ENCODE data around the gene GPATCH4. TPM values are rescaled to one million over a fixed set of nuclear protein-coding genes. Genes with fewer than 3 reads are reported as not detected.
A peak's percentile ranks its signal among the peaks of the same experiment; 100 is the strongest.
"Not testable (repeated sequence)": the region's sequence is repeated elsewhere in the genome, so short reads cannot be mapped to it uniquely, and the experiment has no call there.

GPATCH4 gene
- total RNA-seq, 2 experiments from 2014 or later: 40.2 to 43.2 TPM

DNA sequence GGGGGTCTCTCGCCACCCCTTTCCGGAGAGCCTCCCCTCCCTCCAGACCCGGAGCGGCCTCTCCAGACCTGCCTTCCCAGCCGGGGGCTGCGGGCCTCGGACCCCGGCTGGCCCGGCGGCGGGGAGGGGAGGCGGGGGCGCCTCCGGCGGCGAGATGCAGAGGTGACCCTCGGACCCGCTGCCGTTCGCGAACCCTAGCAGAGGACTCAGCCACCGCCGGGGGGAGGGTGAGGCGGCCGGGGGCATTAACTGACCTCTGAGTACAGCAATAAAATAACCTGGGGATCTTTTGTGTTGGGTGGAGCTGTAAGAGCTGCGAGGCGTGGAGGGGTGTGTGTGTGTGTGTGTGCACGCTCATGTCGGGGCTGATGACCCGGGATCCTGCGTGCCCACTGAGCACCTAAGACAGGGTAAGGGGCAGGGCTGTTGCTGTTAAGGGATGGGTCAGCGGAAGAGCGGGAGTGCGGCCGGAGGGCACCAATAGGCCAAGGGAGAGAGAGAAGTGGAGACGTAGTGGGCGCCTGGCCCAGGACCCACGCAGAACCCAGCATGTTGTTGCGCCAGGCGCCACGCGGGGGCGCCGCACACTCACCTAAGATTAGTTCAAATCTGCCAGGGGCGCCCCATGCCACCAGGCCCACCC, 24.3 kb upstream of the GPATCH4 start:
- Mint-ChIP-seq H3K4me3 (peak overlapping the region; percentile 48), H3K4me1 (ENCODE audit: low read depth) (peaks cover 10% of the 10 kb centered on the region), H3K27ac (no peak overlapping the region), H3K36me3 (no peaks in the 10 kb centered on the region), H3K9me3 (no peaks in the 10 kb centered on the region), H3K27me3 (peaks cover 46% of the 10 kb centered on the region)
- intact Hi-C loops (cut with micrococcal nuclease): no loop called here
- CTCF ChIA-PET: interaction anchor here (0.5 to 9.6 kb wide), 19 partner anchors 12 to 266 kb away, joined by 3 to 209 read pairs (median 9); partner anchors contain the start of genes BCAN, HDGF, MEF2D and NAXE
- POLR2A ChIA-PET: no interaction called here
- DNase-seq: peak; percentile 64

- Mint-ChIP-seq H3K4me3 (peak overlapping the region; percentile 5), H3K27me3 (peaks cover 49% of the 10 kb centered on the region), H3K4me1 (ENCODE audit: low read depth) (peaks cover 10% of the 10 kb centered on the region), H3K9me3 (no peaks in the 10 kb centered on the region), H3K27ac (no peak overlapping the region), H3K36me3 (no peaks in the 10 kb centered on the region)
- CTCF ChIA-PET: interaction anchor here (0.5 to 9.6 kb wide), 37 partner anchors 12 to 266 kb away, joined by 3 to 209 read pairs (median 5); partner anchors contain the start of genes BCAN, CRABP2, GPATCH4 and HDGF
- intact Hi-C loops (cut with micrococcal nuclease): loop anchor here (1.0 kb wide), 1 partner anchor 16 kb away; no protein-coding TSS in a partner anchor
- DNase-seq: no peak
- POLR2A ChIA-PET: no interaction called here
Measured at GRCh38 chr1:156624814-156625435, 23.6 kb upstream of the GPATCH4 start.

DNA sequence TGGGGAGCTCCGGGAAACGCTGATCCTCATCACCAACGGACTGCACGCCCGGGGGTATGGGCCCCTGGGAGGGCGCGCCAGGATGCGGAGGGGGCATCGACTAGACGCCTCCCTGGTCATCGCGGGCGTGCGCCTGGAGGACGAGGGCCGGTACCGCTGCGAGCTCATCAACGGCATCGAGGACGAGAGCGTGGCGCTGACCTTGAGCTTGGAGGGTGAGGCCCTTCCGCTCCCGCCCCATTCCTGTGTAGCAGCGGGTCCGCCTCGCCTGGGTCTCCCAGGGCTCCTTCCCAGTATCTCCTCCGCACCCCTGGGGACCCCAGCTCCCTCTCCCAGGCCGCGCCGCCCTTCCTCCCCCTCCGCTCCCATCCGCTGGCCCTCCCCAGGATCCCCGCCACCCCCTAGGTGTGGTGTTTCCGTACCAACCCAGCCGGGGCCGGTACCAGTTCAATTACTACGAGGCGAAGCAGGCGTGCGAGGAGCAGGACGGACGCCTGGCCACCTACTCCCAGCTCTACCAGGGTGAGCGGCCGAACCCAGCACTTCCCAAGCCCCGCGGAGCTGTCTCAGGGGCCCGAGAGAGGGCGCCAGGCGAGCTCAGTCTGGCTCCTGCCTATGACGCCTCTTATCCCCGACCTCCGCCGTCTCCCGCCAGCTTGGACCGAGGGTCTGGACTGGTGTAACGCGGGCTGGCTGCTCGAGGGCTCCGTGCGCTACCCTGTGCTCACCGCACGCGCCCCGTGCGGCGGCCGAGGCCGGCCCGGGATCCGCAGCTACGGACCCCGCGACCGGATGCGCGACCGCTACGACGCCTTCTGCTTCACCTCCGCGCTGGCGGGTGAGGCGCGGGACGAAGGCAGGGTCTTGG, 22.9 kb upstream of the GPATCH4 start:
- intact Hi-C loops (cut with micrococcal nuclease): loop anchor here (1.0 kb wide), 1 partner anchor 15 kb away; no protein-coding TSS in a partner anchor
- Mint-ChIP-seq H3K4me1 (ENCODE audit: low read depth) (peaks cover 10% of the 10 kb centered on the region), H3K27ac (no peak overlapping the region), H3K36me3 (no peaks in the 10 kb centered on the region), H3K4me3 (peak overlapping the region; percentile 45), H3K9me3 (no peaks in the 10 kb centered on the region), H3K27me3 (peaks cover 54% of the 10 kb centered on the region)
- CTCF ChIA-PET: interaction anchor here (0.6 to 9.6 kb wide), 37 partner anchors 11 to 238 kb away, joined by 3 to 209 read pairs (median 5); partner anchors contain the start of genes BCAN, CRABP2, GPATCH4 and HDGF
- POLR2A ChIA-PET: no interaction called here
- peak; percentile 55 for DNase-seq

DNA sequence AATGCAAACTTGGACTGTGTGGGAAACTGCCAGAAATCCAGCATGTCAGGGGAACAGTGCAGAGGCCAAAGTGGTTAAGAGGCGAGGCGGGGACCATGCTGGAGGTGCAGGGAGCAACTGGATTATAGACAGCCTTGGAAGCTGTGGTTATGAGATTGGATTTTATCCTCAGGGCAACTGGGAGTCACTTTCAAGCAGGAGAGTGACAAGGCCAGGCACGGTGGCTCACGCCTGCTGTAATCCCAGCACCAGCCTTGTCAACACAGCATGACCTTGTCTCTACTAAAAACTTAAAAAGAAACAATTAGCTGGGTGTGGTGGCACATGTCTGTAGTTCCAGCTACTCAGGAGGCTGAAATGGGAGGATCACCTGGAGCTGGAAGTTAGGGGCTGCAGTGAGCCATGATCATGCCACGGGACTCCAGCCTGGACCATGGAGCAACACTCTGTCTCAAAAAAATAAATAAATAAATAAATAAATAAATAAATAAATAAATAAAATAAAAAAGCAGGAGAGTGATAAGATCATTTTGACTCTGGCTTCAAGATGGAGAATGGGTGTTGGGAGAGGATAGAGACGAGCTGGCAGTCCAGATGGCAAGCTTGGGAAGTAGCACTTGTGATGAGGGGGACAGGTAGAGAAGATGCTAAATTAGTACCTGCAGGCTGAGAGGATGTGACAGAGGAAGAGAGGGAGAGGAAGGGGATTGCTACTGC, 21.5 kb upstream of the GPATCH4 start:
- H3K4me3 Mint-ChIP-seq: peak overlapping the region; percentile 41
- intact Hi-C loops (cut with micrococcal nuclease): no loop called here
- H3K36me3 Mint-ChIP-seq: no peaks in the 10 kb centered on the region
- H3K27me3 Mint-ChIP-seq: peaks cover 53% of the 10 kb centered on the region
- peaks cover 10% of the 10 kb centered on the region for H3K4me1 Mint-ChIP-seq (ENCODE audit: low read depth)
- ChIA-PET POLR2A (no interaction called here), CTCF (interaction anchor here (1.2 to 9.6 kb wide), 9 partner anchors 10 to 305 kb away, joined by 3 to 209 read pairs (median 19); partner anchors contain the start of genes BCAN and CRABP2)
- no peak overlapping the region for H3K27ac Mint-ChIP-seq
- no peaks in the 10 kb centered on the region for H3K9me3 Mint-ChIP-seq
- no peak for DNase-seq

- ChIA-PET CTCF (interaction anchor here (0.7 to 3.9 kb wide), 14 partner anchors 8 to 234 kb away, joined by 3 to 15 read pairs (median 4); partner anchors contain the start of genes CRABP2 and IQGAP3), POLR2A (no interaction called here)
- peaks cover 4% of the 10 kb centered on the region for H3K4me1 Mint-ChIP-seq (ENCODE audit: low read depth)
- H3K27me3 Mint-ChIP-seq: peaks cover 45% of the 10 kb centered on the region
- H3K36me3 Mint-ChIP-seq: no peaks in the 10 kb centered on the region
- no peaks in the 10 kb centered on the region for H3K9me3 Mint-ChIP-seq
- no peak overlapping the region for H3K27ac Mint-ChIP-seq
- DNase-seq: no peak
- H3K4me3 Mint-ChIP-seq: no peak overlapping the region
- intact Hi-C loops (cut with micrococcal nuclease): no loop called here
Measured at GRCh38 chr1:156619582-156619955, 18.3 kb upstream of the GPATCH4 start.

GRCh38 chr1:156618853-156619581, 17.7 kb upstream of the GPATCH4 start, which contains the start of gene HAPLN2:
TSS of gene HAPLN2 (plus strand) at chr1:156619415. CDS start at chr1:156623491, 4,076 bp downstream.
- H3K27me3 Mint-ChIP-seq: peaks cover 42% of the 10 kb centered on the region
- H3K27ac Mint-ChIP-seq: no peak within 1 kb of the TSS
- DNase-seq: peak; percentile 29
- H3K9me3 Mint-ChIP-seq: no peaks in the 10 kb centered on the region
- intact Hi-C loops (cut with micrococcal nuclease): no loop called here
- ChIA-PET CTCF (interaction anchor here (0.7 to 3.9 kb wide), 10 partner anchors 8 to 233 kb away, joined by 3 to 15 read pairs (median 4); partner anchors contain the start of genes CRABP2 and IQGAP3), POLR2A (no interaction called here)
- peaks cover 1% of the 10 kb centered on the region for H3K4me1 Mint-ChIP-seq (ENCODE audit: low read depth)
- no peak within 1 kb of the TSS for H3K4me3 Mint-ChIP-seq
- no peaks in the 10 kb centered on the region for H3K36me3 Mint-ChIP-seq

DNA sequence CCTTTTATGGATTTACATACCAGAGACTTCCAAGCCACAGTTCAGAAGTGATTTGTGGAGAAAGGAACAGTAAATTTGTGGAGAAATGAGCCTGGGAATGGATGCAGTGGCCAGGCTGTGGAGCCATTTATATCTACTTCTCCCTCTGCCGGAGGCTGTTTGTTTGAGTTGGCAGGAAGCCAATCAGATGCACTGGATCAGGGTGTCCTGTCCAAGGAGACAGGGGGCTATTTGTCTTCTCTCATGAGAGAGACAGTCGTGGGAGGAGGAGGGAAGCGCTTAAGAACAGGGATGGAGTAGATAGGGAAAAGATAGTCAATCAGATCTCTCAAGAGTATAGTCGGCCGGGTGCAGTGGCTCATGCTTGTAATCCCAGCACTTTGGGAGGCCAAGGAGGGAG, 15.2 kb upstream of the GPATCH4 start:
- DNase-seq: no peak
- no peaks in the 10 kb centered on the region for H3K9me3 Mint-ChIP-seq
- no peaks in the 10 kb centered on the region for H3K4me1 Mint-ChIP-seq (ENCODE audit: low read depth)
- ChIA-PET POLR2A (no interaction called here), CTCF (interaction anchor here (1.0 to 3.9 kb wide), 4 partner anchors 8 to 35 kb away, joined by 3 to 15 read pairs (median 4); no protein-coding TSS in a partner anchor)
- H3K27ac Mint-ChIP-seq: no peak overlapping the region
- peaks cover 37% of the 10 kb centered on the region for H3K27me3 Mint-ChIP-seq
- intact Hi-C loops (cut with micrococcal nuclease): no loop called here
- no peaks in the 10 kb centered on the region for H3K36me3 Mint-ChIP-seq
- H3K4me3 Mint-ChIP-seq: no peak overlapping the region

DNA sequence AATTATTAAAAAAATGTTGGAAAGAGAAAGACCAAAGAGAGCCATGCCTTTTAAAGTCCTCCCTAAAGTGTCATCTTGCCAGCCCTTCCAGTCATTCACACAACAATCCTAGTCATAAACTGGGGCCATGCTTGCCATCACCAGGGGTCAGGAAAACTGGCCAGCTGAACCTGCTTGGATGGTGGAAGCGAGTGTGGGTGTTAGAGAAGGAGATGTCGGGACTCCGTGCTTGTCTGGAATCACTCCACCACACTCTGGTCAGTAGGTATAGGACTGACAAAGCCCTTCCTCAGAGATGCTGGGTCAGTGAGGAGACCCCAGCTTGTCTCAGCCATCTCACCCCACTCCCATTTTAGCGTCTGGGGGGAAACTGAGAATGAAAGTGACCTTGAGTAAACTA, 14.7 kb upstream of the GPATCH4 start:
- Mint-ChIP-seq H3K36me3 (no peaks in the 10 kb centered on the region), H3K4me3 (no peak overlapping the region), H3K27ac (no peak overlapping the region), H3K9me3 (no peaks in the 10 kb centered on the region), H3K4me1 (ENCODE audit: low read depth) (no peaks in the 10 kb centered on the region), H3K27me3 (peaks cover 36% of the 10 kb centered on the region)
- no peak for DNase-seq
- ChIA-PET POLR2A (no interaction called here), CTCF (no interaction called here)
- intact Hi-C loops (cut with micrococcal nuclease): no loop called here

DNA sequence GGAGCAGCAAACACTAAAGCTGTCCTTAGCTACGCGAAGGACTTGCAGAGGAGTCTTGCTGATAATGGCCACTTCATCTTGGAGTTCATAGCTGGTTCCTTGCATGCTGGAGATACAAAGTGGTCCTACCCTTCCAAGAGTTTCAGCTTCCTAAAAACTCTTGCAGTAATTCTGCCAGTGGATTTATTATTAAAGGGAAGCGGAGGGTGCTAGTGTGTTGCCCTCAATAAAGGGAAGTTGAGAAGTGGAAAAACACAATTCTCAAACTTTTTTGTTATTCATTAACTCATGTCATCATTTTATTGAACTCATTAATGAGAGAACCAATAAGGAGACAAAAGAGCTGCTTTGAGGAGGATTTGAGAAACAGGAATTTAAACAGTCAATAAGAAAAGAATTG, 11.4 kb upstream of the GPATCH4 start:
- Mint-ChIP-seq H3K27ac (no peak overlapping the region), H3K4me1 (ENCODE audit: low read depth) (peaks cover 2% of the 10 kb centered on the region), H3K4me3 (no peak overlapping the region), H3K27me3 (peaks cover 20% of the 10 kb centered on the region), H3K36me3 (no peaks in the 10 kb centered on the region), H3K9me3 (no peaks in the 10 kb centered on the region)
- intact Hi-C loops (cut with micrococcal nuclease): no loop called here
- ChIA-PET CTCF (interaction anchor here (0.9 to 4.9 kb wide), 11 partner anchors 12 to 227 kb away, joined by 3 to 32 read pairs (median 6); no protein-coding TSS in a partner anchor), POLR2A (interaction anchor here (0.6 kb wide), 1 partner anchor 236 kb away, joined by 4 read pairs; no protein-coding TSS in a partner anchor)
- DNase-seq: no peak

DNA sequence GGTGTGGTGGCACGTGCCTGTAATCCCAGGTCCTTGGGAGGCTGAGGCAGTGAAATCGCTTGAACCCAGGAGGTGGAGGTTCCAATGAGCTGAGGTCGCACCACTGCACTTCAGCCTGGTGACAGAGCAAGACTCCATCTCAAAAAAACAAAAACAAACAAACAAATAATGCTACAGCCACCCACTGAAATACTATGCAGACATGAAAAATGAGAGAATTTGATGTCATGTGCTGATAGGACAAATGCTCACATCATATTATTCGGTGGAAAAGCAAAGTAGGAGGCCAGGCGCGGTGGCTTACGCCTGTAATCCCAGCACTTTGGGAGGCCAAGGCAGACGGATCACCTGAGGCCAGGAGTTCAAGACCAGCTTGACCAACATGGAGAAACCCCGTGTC, 8.8 kb upstream of the GPATCH4 start:
- DNase-seq; H3K27ac Mint-ChIP-seq; intact Hi-C loops (cut with micrococcal nuclease); H3K36me3 Mint-ChIP-seq; H3K4me3 Mint-ChIP-seq; POLR2A ChIA-PET; H3K9me3 Mint-ChIP-seq; H3K4me1 Mint-ChIP-seq (ENCODE audit: low read depth); H3K27me3 Mint-ChIP-seq: not testable (repeated sequence)
- CTCF ChIA-PET: interaction anchor here (0.7 kb wide), 1 partner anchor 29 kb away, joined by 4 read pairs; no protein-coding TSS in a partner anchor
